Adrenal gland (tissue), 12 donors: ENCODE data around the gene NRXN3. TPM values are rescaled to one million over a fixed set of nuclear protein-coding genes. Genes with fewer than 3 reads are reported as not detected.

Experiments used
- DNase-seq, 7 donors: peaks; one replicate each; pipeline ENCODE4 v3.0.0-alpha.2; 2019 to 2020
- H3K27ac ChIP-seq, 5 donors: fragments of 200-600 bp; sonication (generic) in 4 of 5; 1 replicate in 3 of 5; 2 replicates in 2 of 5; pipeline versions ENCODE4 v1.5.1 to v1.8.0; 2016 to 2020; ENCODE audit warnings: mild to moderate bottlenecking in 1 of 5
- H3K27me3 ChIP-seq: fragments of 200-600 bp; 2 replicates; pipeline ENCODE4 v1.8.0; 2021
- H3K36me3 ChIP-seq, 2 donors: fragments of 200-600 bp; replicated peaks in 1 of 2; 1 replicate in 1 of 2; 2 replicates in 1 of 2; pipeline versions ENCODE4 v1.5.1 to v1.8.0; 2018 to 2022
- H3K4me1 ChIP-seq, 2 donors: fragments of 200-600 bp; replicated peaks in 1 of 2; 1 replicate in 1 of 2; 2 replicates in 1 of 2; pipeline versions ENCODE4 v1.5.1 to v1.8.0; 2018 to 2021
- H3K4me3 ChIP-seq, 4 donors: fragments of 200-600 bp; sonication (generic) in 3 of 4; one replicate each; pipeline ENCODE4 v1.5.1; 2016 to 2018
- H3K9me3 ChIP-seq, 3 donors: fragments of 200-600 bp; sonication (generic) in 1 of 3; replicated peaks in 1 of 3; 1 replicate in 2 of 3; 2 replicates in 1 of 3; pipeline versions ENCODE4 v1.5.1 to v1.8.0; 2016 to 2021
- POLR2A ChIP-seq, 2 donors: fragments of 450-650 bp; IDR thresholded peaks; one replicate each; pipeline ENCODE4 v1.6.1; 2017; ENCODE audit warnings: antibody characterized with exemption in 2 of 2, mild to moderate bottlenecking in 2 of 2, moderate library complexity in 1 of 2
- WGBS, 4 donors: extraction: QIAGEN DNeasy Blood & Tissue Kit in 2 of 4; methylation state at CpG; one replicate each; pipeline versions ENCODE4 v1.1.5 to v1.1.7; 2013 to 2017; 5-methylcytosine and 5-hydroxymethylcytosine counted together
- intact Hi-C, 2 donors: fragments of 100-400 bp; cut with DNase I; formaldehyde crosslinking; loops; one replicate each; pipeline versions ENCODE4 v1.14.1 to v1.15.0; 2022 to 2023
- polyA plus RNA-seq, 3 donors: library from polyadenylated mRNA; stranded (reverse); fragments of 200-250 nt in 2 of 3; fragments of 350-450 nt in 1 of 3; fragmentation: Illumina TruSeq in 1 of 3; extraction: RNeasy Lipid Tissue Mini Kit (QIAGEN cat#74804) in 1 of 3; gene quantifications; one replicate each; pipeline ENCODE4 v1.2.3, GENCODE V29; 2013 to 2014
- total RNA-seq, 9 donors: library from RNA; depleted of rRNA in 4 of 9; stranded (reverse); fragments of >200 nt in 4 of 9; fragments of 120-200 nt in 1 of 9; fragmentation: NEBNext Ultra II Directional in 1 of 9; extraction: Animal tissue kit (Norgen Biotek cat#: 25700) in 1 of 9; gene quantifications; one replicate each; pipeline versions ENCODE4 v1.1.0 to v1.2.4, GENCODE V29; 2013 to 2023
- TF ChIP-seq, protein P1 (sequence below), 6 experiments: fragments of 450-650 bp in 4 of 6; fragments of 200-600 bp in 2 of 6; sonication (generic) in 1 of 6; IDR thresholded peaks; 1 replicate in 5 of 6; 2 replicates in 1 of 6; pipeline versions ENCODE4 v1.5.1 to v1.8.0; 2016 to 2021; ENCODE audit warnings: antibody characterized with exemption in 6 of 6, mild to moderate bottlenecking in 2 of 6, moderate library complexity in 1 of 6
- donor health status: healthy with polysubstance abuse.
- donor health status: Bipolar disorder and iron deficiency.
- donor health status: DM: yes; HTN: yes; CAD: no.
- donor health status: DM: no; HTN: no; CAD: no.
- donor health status: DM: no; HTN: no; CAD: no.
- donor health status: DM: yes; HTN: yes; CAD: no.

The NRXN3 gene
- total and polyA plus RNA-seq, 12 donors: 0.09 to 8.5 (median 1.6) TPM

DNA sequence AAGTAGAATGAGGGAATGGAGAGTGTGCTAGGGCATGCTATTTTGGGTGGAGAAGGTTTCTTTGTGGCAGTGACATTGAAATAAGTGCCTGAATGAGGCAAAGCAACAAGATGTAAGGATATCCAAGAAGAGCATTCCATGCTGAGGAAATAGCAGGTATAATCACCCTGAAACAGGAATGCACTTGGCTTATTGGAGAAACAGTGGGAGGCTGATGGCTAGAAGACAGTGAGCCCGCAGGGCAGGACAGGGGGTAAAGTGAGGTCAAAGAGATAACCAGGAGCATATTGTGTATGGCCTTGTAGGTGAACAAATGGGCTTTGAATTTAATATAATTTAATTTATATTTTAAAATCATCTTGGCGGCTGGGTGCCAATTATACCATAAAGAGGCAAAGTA, 1164.1 kb downstream of the NRXN3 start:
- H3K27ac ChIP-seq: no peak overlapping the region
- no peaks in the 10 kb centered on the region for H3K4me1 ChIP-seq
- H3K27me3 ChIP-seq: no peaks in the 10 kb centered on the region
- intact Hi-C loops: no loop called here
- DNase-seq: no peak
- TF ChIP-seq, protein P1, sequence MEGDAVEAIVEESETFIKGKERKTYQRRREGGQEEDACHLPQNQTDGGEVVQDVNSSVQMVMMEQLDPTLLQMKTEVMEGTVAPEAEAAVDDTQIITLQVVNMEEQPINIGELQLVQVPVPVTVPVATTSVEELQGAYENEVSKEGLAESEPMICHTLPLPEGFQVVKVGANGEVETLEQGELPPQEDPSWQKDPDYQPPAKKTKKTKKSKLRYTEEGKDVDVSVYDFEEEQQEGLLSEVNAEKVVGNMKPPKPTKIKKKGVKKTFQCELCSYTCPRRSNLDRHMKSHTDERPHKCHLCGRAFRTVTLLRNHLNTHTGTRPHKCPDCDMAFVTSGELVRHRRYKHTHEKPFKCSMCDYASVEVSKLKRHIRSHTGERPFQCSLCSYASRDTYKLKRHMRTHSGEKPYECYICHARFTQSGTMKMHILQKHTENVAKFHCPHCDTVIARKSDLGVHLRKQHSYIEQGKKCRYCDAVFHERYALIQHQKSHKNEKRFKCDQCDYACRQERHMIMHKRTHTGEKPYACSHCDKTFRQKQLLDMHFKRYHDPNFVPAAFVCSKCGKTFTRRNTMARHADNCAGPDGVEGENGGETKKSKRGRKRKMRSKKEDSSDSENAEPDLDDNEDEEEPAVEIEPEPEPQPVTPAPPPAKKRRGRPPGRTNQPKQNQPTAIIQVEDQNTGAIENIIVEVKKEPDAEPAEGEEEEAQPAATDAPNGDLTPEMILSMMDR (IDR thresholded peaks at IDR 0.05): no peak
- TF ChIP-seq POLR2A (IDR thresholded peaks at IDR 0.05): no peak
- H3K9me3 ChIP-seq: no peaks in the 10 kb centered on the region
- H3K4me3 ChIP-seq: no peak overlapping the region
- H3K36me3 ChIP-seq: no peaks in the 10 kb centered on the region
- WGBS, 4 donors: 77 to 84% (median 84%) methylated on average over 2 of the region's 2 CpGs

- 70 to 78% (median 77%) methylated on average over 3 of the region's 3 CpGs for WGBS, 4 donors
- no peaks in the 10 kb centered on the region for H3K36me3 ChIP-seq
- DNase-seq: no peak
- no peaks in the 10 kb centered on the region for H3K9me3 ChIP-seq
- TF ChIP-seq, protein P1 (IDR thresholded peaks at IDR 0.05): no peak
- TF ChIP-seq POLR2A (IDR thresholded peaks at IDR 0.05): no peak
- H3K27ac ChIP-seq: no peak overlapping the region
- no peaks in the 10 kb centered on the region for H3K27me3 ChIP-seq
- H3K4me3 ChIP-seq: no peak overlapping the region
- intact Hi-C loops: no loop called here
- no peaks in the 10 kb centered on the region for H3K4me1 ChIP-seq
Measured at GRCh38 chr14:79337761-79338160, 1167.6 kb downstream of the NRXN3 start.

- Histone ChIP-seq H3K4me1 (no peaks in the 10 kb centered on the region), H3K27ac (no peak overlapping the region), H3K36me3 (no peaks in the 10 kb centered on the region), H3K4me3 (no peak overlapping the region), H3K9me3 (no peaks in the 10 kb centered on the region), H3K27me3 (no peaks in the 10 kb centered on the region)
- TF ChIP-seq, protein P1 (IDR thresholded peaks at IDR 0.05): no peak
- no peak for TF ChIP-seq POLR2A (IDR thresholded peaks at IDR 0.05)
- no peak for DNase-seq
- intact Hi-C loops: no loop called here
- WGBS, 4 donors: 74 to 80% (median 78%) methylated on average over 5 of the region's 5 CpGs
Measured at GRCh38 chr14:79342942-79343341, 1172.8 kb downstream of the NRXN3 start.

GRCh38 chr14:79351011-79351410, 1180.8 kb downstream of the NRXN3 start:
- 78 to 94% (median 83%) methylated on average over 3 of the region's 3 CpGs for WGBS, 4 donors
- Histone ChIP-seq H3K27ac (no peak overlapping the region), H3K4me1 (no peaks in the 10 kb centered on the region), H3K36me3 (no peaks in the 10 kb centered on the region), H3K4me3 (no peak overlapping the region), H3K9me3 (no peaks in the 10 kb centered on the region), H3K27me3 (no peaks in the 10 kb centered on the region)
- intact Hi-C loops: no loop called here
- TF ChIP-seq POLR2A (IDR thresholded peaks at IDR 0.05): no peak
- TF ChIP-seq, protein P1 (IDR thresholded peaks at IDR 0.05): no peak
- no peak for DNase-seq
